GM23248 (cell line): ENCODE measurements around the gene NCAM2.

Experiments used
- EZH2 ChIP-seq: fragments of 200-600 bp; sonication (generic); IDR thresholded peaks from 2 replicates; pipeline ENCODE4 v1.6.1; 2018; ENCODE audit warnings: antibody characterized with exemption, mild to moderate bottlenecking; ENCODE audit not compliant: insufficient read depth, poor library complexity, severe bottlenecking
- EZH2phosphoT487 ChIP-seq: fragments of 200-600 bp; sonication (generic); IDR thresholded peaks from 2 replicates; pipeline ENCODE4 v1.6.1; 2018; ENCODE audit warnings: antibody characterized with exemption, moderate library complexity, mild to moderate bottlenecking, low read depth; ENCODE audit not compliant: insufficient read depth

DNA sequence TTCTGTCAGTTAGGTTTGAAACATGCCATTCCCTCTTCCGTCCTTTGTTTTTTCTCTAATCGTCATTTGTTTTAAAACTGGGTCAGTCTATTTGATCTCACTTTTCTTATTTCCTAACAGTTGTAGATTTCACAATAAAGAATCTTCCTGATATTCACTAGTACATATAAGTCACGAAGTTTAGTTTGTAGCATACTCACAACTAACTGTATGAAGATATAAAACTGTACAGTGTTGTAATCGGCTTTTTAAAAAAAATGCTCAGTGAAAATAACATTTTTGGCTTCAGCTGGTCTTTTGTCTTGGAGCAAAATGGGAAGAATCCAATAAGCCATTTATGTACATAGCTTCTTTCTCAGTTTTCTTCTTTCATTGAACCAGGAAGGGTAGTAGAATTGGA, 78.3 kb downstream of the NCAM2 start:
- TF ChIP-seq EZH2 (no peak), EZH2phosphoT487 (no peak)
